K562 (cell line): ENCODE data around the gene CCDC15. TPM values are rescaled to one million over a fixed set of nuclear protein-coding genes. Genes with fewer than 3 reads are reported as not detected.

Experiments used
- ATAC-seq: fragments of 200-7000 bp; cut with Tn5 transposase; 3 replicates; pipeline ENCODE4 v1.9.1; 2020; ENCODE audit warnings: moderate library complexity
- Bru-seq: library from RNA; stranded (reverse); fragments of 400-500 nt; gene quantifications from one replicate; lab custom pipeline; 2021; lab: Mats Ljungman, UMichigan
- BruChase-seq, 2 experiments: library from RNA; stranded (reverse); fragments of 400-500 nt; gene quantifications; one replicate each; lab custom pipeline; 2021; lab: Mats Ljungman, UMichigan
- BruUV-seq: library from RNA; stranded (reverse); fragments of 400-500 nt; replicated peaks from 2 replicates; lab custom pipeline; 2021; lab: Mats Ljungman, UMichigan
- CTCF ChIA-PET: fragments of 300-600 bp; formaldehyde crosslinking; extraction: SDS; loops from one replicate; lab custom pipeline; 2021; ENCODE audit warnings: low intra/inter-chr PET ratio; lab: Yijun Ruan, JAX
- POLR2A ChIA-PET: fragments of 300-600, 350-650 bp; sonication (Branson Sonifier 250); formaldehyde crosslinking; extraction: SDS; loops from one replicate; lab custom pipeline; 2021; ENCODE audit warnings: antibody characterized with exemption, inconsistent platforms; lab: Yijun Ruan, JAX
- DNase-seq, 4 experiments: peaks; one replicate each; pipeline versions ENCODE4 v3.0.0 to v3.0.0-alpha.2; 2011 to 2018; ENCODE audit warnings: low spot score in 3 of 4, mixed read lengths in 3 of 4; ENCODE audit errors: extremely low read depth in 1 of 4
- FAIRE-seq: peaks from 2 replicates; lab custom pipeline; 2011; peaks lifted over from hg19 to GRCh38; lab: Jason Lieb, UNC
- H2AFZ ChIP-seq: 2 replicates; pipeline ENCODE4 v1.6.0; 2011; ENCODE audit warnings: low read depth, low read length, control low read depth, inconsistent platforms
- H3K27ac ChIP-seq: fragments of 200-600 bp; 3 replicates; pipeline ENCODE4 v1.8.0; 2011; ENCODE audit warnings: low read depth, mild to moderate bottlenecking, control low read depth, inconsistent platforms, low read length, moderate library complexity, mixed read lengths; ENCODE audit errors: extremely low read depth
- H3K27me3 ChIP-seq, 2 experiments: fragments of 300-600 bp in 1 of 2; 2 replicates in 1 of 2; 3 replicates in 1 of 2; pipeline versions ENCODE4 v1.6.0 to v1.8.0; 2011; ENCODE audit warnings: inconsistent platforms in 2 of 2, low read length in 2 of 2, mild to moderate bottlenecking in 1 of 2, mixed read lengths in 1 of 2, moderate library complexity in 1 of 2; ENCODE audit not compliant: control insufficient read depth in 2 of 2, insufficient read depth in 2 of 2
- H3K36me3 ChIP-seq: fragments of 300-600 bp; 3 replicates; pipeline ENCODE4 v1.8.0; 2011; ENCODE audit warnings: mild to moderate bottlenecking, low read length, inconsistent platforms; ENCODE audit not compliant: control insufficient read depth, insufficient read depth
- H3K4me1 ChIP-seq, 2 experiments: fragments of 200-600 bp in 1 of 2; replicated peaks in 1 of 2; 2 replicates in 1 of 2; 3 replicates in 1 of 2; pipeline versions ENCODE4 v1.5.1 to v1.8.0; 2011; ENCODE audit warnings: inconsistent platforms in 2 of 2, low read length in 2 of 2, mild to moderate bottlenecking in 1 of 2, mixed read lengths in 1 of 2, moderate library complexity in 1 of 2; ENCODE audit not compliant: control insufficient read depth in 2 of 2, insufficient read depth in 2 of 2
- H3K4me2 ChIP-seq: 2 replicates; pipeline ENCODE4 v1.6.1; 2011; ENCODE audit warnings: low read length, control low read depth, inconsistent platforms, mixed read lengths; ENCODE audit not compliant: insufficient read depth
- H3K4me3 ChIP-seq: fragments of 200-600 bp; sonication (generic), shearing (Covaris generic); 2 replicates; pipeline ENCODE4 v1.5.1; 2016; ENCODE audit warnings: control low read depth, inconsistent platforms
- H3K79me2 ChIP-seq: fragments of 200-600 bp; 3 replicates; pipeline ENCODE4 v1.8.0; 2011; ENCODE audit warnings: low read length, inconsistent platforms; ENCODE audit not compliant: control insufficient read depth, insufficient read depth
- H3K9ac ChIP-seq, 2 experiments: 2 replicates each; pipeline versions ENCODE4 v1.6.0 to v1.6.1; 2011; ENCODE audit warnings: low read depth in 2 of 2, low read length in 2 of 2, control low read depth in 1 of 2, inconsistent platforms in 1 of 2, mild to moderate bottlenecking in 1 of 2, mixed read lengths in 1 of 2; ENCODE audit not compliant: insufficient read depth in 1 of 2
- H3K9me1 ChIP-seq: one replicate; pipeline ENCODE4 v1.6.0; 2011; ENCODE audit warnings: inconsistent platforms, mild to moderate bottlenecking, low read length, moderate library complexity; ENCODE audit not compliant: control insufficient read depth, insufficient read depth
- H3K9me3 ChIP-seq: replicated peaks from 2 replicates; pipeline ENCODE4 v1.5.1; 2011; ENCODE audit warnings: low read depth, low read length, inconsistent platforms; ENCODE audit not compliant: control insufficient read depth, insufficient read depth
- H4K20me1 ChIP-seq: replicated peaks from 2 replicates; pipeline ENCODE4 v1.6.1; 2011; ENCODE audit warnings: low read length, inconsistent platforms, mixed read lengths; ENCODE audit not compliant: control insufficient read depth, insufficient read depth
- BCL6 ChIP-seq: fragments of 250-450 bp; sonication (Bioruptor Pico); IDR thresholded peaks from 2 replicates; pipeline ENCODE4 v1.4.0; 2020
- GATAD2B ChIP-seq: fragments of 450-650 bp; IDR thresholded peaks from 2 replicates; pipeline ENCODE4 v1.6.1; 2017; ENCODE audit warnings: mild to moderate bottlenecking, borderline replicate concordance
- HEY1 ChIP-seq: fragments of 250-450 bp; sonication (Bioruptor Pico); IDR thresholded peaks from 2 replicates; pipeline ENCODE4 v1.5.0; 2020; ENCODE audit warnings: mild to moderate bottlenecking, moderate library complexity, borderline replicate concordance
- HNRNPL ChIP-seq: fragments of 200-400 bp; formaldehyde crosslinking; IDR thresholded peaks from 2 replicates; pipeline ENCODE4 v1.6.1; 2017; ENCODE audit warnings: low read depth, mild to moderate bottlenecking, low read length
- KLF16 ChIP-seq: IDR thresholded peaks from 2 replicates; pipeline ENCODE4 v1.6.1; 2016; ENCODE audit warnings: antibody characterized with exemption
- PCBP2 ChIP-seq: fragments of 200-400 bp; formaldehyde crosslinking; IDR thresholded peaks from 2 replicates; pipeline ENCODE4 v1.6.1; 2018; ENCODE audit warnings: low read length, low read depth, mild to moderate bottlenecking, moderate library complexity; ENCODE audit not compliant: poor library complexity, severe bottlenecking
- POU5F1 ChIP-seq: fragments of 150-350 bp; IDR thresholded peaks from 2 replicates; pipeline ENCODE4 v1.6.1; 2014; ENCODE audit warnings: borderline replicate concordance, low read length, low read depth, mild to moderate bottlenecking; ENCODE audit not compliant: partially characterized antibody
- ZNF583 ChIP-seq: fragments of 250-450 bp; sonication (Bioruptor Pico); IDR thresholded peaks from 2 replicates; pipeline ENCODE4 v1.4.0; 2020
- WGBS: fragments of 100-300 bp; shearing (Covaris generic); methylation state at CpG from one replicate; pipeline ENCODE4 v1.1.6; 2016; ENCODE audit warnings: low coverage, mixed read lengths; ENCODE audit not compliant: insufficient coverage; ENCODE audit errors: missing lambda C conversion rate; 5-methylcytosine and 5-hydroxymethylcytosine counted together
- in situ Hi-C: fragments of 300-500 bp; cut with MboI; formaldehyde crosslinking; loops from 4 replicates; pipeline ENCODE4 v1.15.0; 2018; ENCODE audit warnings: inconsistent platforms, mixed read lengths
- intact Hi-C: fragments of 100-400 bp; cut with micrococcal nuclease; formaldehyde crosslinking; loops from 2 replicates; pipeline ENCODE4 v1.14.2; 2022
- long read RNA-seq, 3 experiments: library from polyadenylated mRNA in 2 of 3; library from RNA in 1 of 3; unstranded in 2 of 3; stranded (forward) in 1 of 3; transcript quantifications; one replicate each; pipeline ENCODE4 v2.0.0, GENCODE V29; 2019 to 2022
- polyA minus RNA-seq, 3 experiments: library from RNA; depleted of rRNA, polyadenylated mRNA; stranded (reverse); fragments of >200 nt; gene quantifications; 2 replicates each; pipeline ENCODE4 v1.2.3, GENCODE V29; 2011
- polyA plus RNA-seq, 8 experiments: library from polyadenylated mRNA; depleted of rRNA in 4 of 8; stranded (reverse) in 5 of 8; unstranded in 3 of 8; fragments of >200 nt; fragmentation: Nextera tagmentation in 2 of 8; fragmentation: Illumina TruSeq in 1 of 8; extraction: Ambion mirVana in 2 of 8; extraction: Trizol in 1 of 8; gene quantifications; 2 replicates each; pipeline versions ENCODE4 v1.2.1 to v1.2.3, GENCODE V29; 2011 to 2014; ENCODE audit warnings: inconsistent platforms in 1 of 8, missing spikeins in 1 of 8
- total RNA-seq, 7 experiments: library from RNA; depleted of rRNA in 6 of 7; stranded (reverse); fragments of >200 nt in 6 of 7; fragmentation: Illumina TruSeq in 2 of 7; extraction: Trizol in 2 of 7; gene quantifications; 2 replicates each; pipeline versions ENCODE4 v1.2.1 to v1.2.3, GENCODE V29; 2011 to 2021; ENCODE audit warnings: low replicate concordance in 1 of 7
- TF ChIP-seq, protein P1 (sequence below): sonication (generic); formaldehyde crosslinking; IDR thresholded peaks from 2 replicates; pipeline ENCODE4 v1.8.1; 2023; ENCODE audit warnings: missing genetic modification reagents, mild to moderate bottlenecking, borderline replicate concordance
- TF ChIP-seq, protein P2 (sequence below): fragments of 450-650 bp; IDR thresholded peaks from 2 replicates; pipeline ENCODE4 v1.6.1; 2016

CCDC15 gene
- total RNA-seq (2011; cell fraction: chromatin; rRNA removed; ENCODE audit: low replicate concordance), result 6.2 and 22.3 TPM in 2 replicates
- total RNA-seq (2011; cell fraction: nucleolus; rRNA removed), result 3.3 and 5.3 TPM in 2 replicates
- 7.5 and 10.8 TPM in 2 replicates for total RNA-seq (2011; cell fraction: nucleoplasm; rRNA removed)
- total RNA-seq (2014; rRNA removed) (3.9 and 4.4 TPM in 2 replicates), total RNA-seq (2014; rRNA removed; fragmentation: Illumina TruSeq; extraction: Trizol) (6.8 and 7.9 TPM in 2 replicates), total RNA-seq (2015; rRNA removed; fragmentation: Illumina TruSeq; extraction: Trizol) (8.4 and 9.2 TPM in 2 replicates), total RNA-seq (2021) (3.5 and 3.8 TPM in 2 replicates), polyA plus RNA-seq (2011; rRNA removed) (2.3 and 5.7 TPM in 2 replicates), polyA plus RNA-seq (2014; fragmentation: Illumina TruSeq; extraction: Trizol) (5.0 and 5.6 TPM in 2 replicates), polyA plus RNA-seq (2014; fragmentation: Nextera tagmentation; extraction: Ambion mirVana) (1 to 10 TPM; 1.9 to 3.7 TPM), polyA plus RNA-seq (2014; rRNA removed) (3.1 and 4.3 TPM in 2 replicates), polyA minus RNA-seq (2011; rRNA and poly(A)+ RNA removed) (5.1 and 6.1 TPM in 2 replicates), Bru-seq, nascent RNA (percentile 60 among the genes with signal in this experiment), BruChase-seq, experiment 1, labeled RNA remaining after a 2-hour chase (percentile 64 among the genes with signal in this experiment), BruChase-seq, experiment 2, labeled RNA remaining after a 6-hour chase (percentile 63 among the genes with signal in this experiment)
- polyA plus RNA-seq (2011; cell fraction: cytosol; rRNA removed), result 0.78 and 1.4 TPM in 2 replicates
- 2.7 and 4.5 TPM in 2 replicates for polyA plus RNA-seq (2011; cell fraction: nucleus; rRNA removed)
- 2.7 and 5.3 TPM in 2 replicates for polyA plus RNA-seq (2012)
- polyA minus RNA-seq (2011; cell fraction: cytosol; rRNA and poly(A)+ RNA removed), result 0.91 and 2.6 TPM in 2 replicates
- 8.8 and 10.2 TPM in 2 replicates for polyA minus RNA-seq (2011; cell fraction: nucleus; rRNA and poly(A)+ RNA removed)
- long read RNA-seq, experiment 1, partial matches to known transcripts, result 7 of 12 reads
- long read RNA-seq, experiment 1, other reads (novel, unspliced or antisense), result 5 of 12 reads
- long read RNA-seq, experiment 2, partial matches to known transcripts, result 1 of 2 reads
- long read RNA-seq, experiment 2, other reads (novel, unspliced or antisense), result 1 of 2 reads
- long read RNA-seq, experiment 3, partial matches to known transcripts, result 3 of 3 reads
- long read RNA-seq, experiment 3, other reads (novel, unspliced or antisense), result 0 of 3 reads

DNA sequence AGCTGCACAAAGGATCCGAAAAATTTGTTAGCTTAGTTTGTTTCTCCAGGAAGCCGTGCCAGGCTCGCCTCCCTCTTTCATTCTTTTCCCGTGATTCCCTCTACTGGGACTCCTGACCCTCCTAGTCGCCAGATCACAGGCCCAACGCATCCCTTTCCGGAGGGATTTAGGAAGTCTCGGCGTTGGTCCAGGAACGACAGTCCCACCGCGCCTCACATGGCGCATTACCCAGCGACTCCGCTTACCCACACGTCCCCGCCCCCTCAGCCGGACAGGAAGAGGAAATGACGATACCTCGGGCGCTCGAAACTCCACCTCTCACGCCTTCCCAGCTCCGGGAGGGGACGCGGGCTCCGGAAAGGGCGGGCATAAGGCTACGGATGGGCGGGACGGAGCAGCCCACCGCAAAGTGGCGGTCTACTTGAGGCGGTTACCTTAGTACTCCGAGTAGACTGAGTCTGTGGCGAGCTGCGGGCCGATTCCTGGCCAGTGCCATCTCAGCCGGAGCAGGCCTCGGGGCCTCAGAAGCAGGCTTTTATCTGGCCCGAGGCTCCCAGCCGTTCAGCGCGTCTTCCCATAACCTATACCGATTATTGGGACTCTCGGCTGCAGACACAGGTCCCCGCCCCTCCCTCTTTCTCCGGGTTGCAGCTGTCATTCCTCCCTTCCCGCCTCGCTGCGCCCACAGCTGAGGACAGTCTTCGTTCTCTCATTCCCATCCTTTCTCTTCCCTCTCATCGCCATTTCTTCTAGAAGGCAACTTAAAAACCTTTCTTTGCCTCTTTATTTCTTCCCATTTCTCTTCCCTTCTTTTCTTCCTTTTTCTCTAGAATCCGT is at the start of gene CCDC15:
CCDC15 (plus strand) TSS at position 450 of the 837 bp plus-strand sequence. CDS start 531 bp downstream, outside the sequence.
- intact Hi-C loops (no loop called here), in situ Hi-C loops (loop anchor here (25.0 kb wide), 2 partner anchors 383 to 933 kb away; partner anchors contain the start of gene HYLS1)
- H3K9me3 ChIP-seq, result no peaks in the 10 kb centered on the region
- H2AFZ ChIP-seq, result peak within 1 kb of the TSS; percentile 93
- BruUV-seq, result no TSS peak
- no peaks in the 10 kb centered on the region for H3K79me2 ChIP-seq
- H3K36me3 ChIP-seq, result no peaks in the 10 kb centered on the region
- CTCF ChIA-PET, result interaction anchor here (0.6 kb wide), 1 partner anchor 115 kb away, joined by 3 read pairs; no protein-coding TSS in a partner anchor
- H3K9ac ChIP-seq, result peak within 1 kb of the TSS; percentile 73 to 93
- peak within 1 kb of the TSS; percentile 47 for H3K4me3 ChIP-seq
- H3K27ac ChIP-seq, result peak within 1 kb of the TSS; percentile 81
- POLR2A ChIA-PET, result interaction anchor here (0.5 to 1.3 kb wide), 7 partner anchors 10 to 389 kb away, joined by 3 to 4 read pairs (median 3); partner anchors contain the start of gene MSANTD2
- no peaks in the 10 kb centered on the region for H4K20me1 ChIP-seq
- DNase-seq (peak; percentile 90 to 98 (median 92)), FAIRE-seq (peak; percentile 95), ATAC-seq (peak; percentile 100)
- peak within 1 kb of the TSS; percentile 77 for H3K4me2 ChIP-seq
- WGBS, result under 1% methylated on average over 50 of the region's 54 CpGs
- H3K9me1 ChIP-seq, result no peaks in the 10 kb centered on the region
- peaks cover 5 to 7% of the 10 kb centered on the region in 2 experiments; a peak in 3 of 5 replicates for H3K4me1 ChIP-seq
- peaks cover 0 to 4% of the 10 kb centered on the region in 2 experiments; a peak in 2 of 5 replicates for H3K27me3 ChIP-seq
- TF ChIP-seq ZNF583 (no peak), GATAD2B (no peak), HEY1 (CRISPR knock-in tag) (no peak), HNRNPL (no peak), BCL6 (no peak), PCBP2 (no peak), POU5F1 (no peak), KLF16 (no peak)
- TF ChIP-seq, protein P1, sequence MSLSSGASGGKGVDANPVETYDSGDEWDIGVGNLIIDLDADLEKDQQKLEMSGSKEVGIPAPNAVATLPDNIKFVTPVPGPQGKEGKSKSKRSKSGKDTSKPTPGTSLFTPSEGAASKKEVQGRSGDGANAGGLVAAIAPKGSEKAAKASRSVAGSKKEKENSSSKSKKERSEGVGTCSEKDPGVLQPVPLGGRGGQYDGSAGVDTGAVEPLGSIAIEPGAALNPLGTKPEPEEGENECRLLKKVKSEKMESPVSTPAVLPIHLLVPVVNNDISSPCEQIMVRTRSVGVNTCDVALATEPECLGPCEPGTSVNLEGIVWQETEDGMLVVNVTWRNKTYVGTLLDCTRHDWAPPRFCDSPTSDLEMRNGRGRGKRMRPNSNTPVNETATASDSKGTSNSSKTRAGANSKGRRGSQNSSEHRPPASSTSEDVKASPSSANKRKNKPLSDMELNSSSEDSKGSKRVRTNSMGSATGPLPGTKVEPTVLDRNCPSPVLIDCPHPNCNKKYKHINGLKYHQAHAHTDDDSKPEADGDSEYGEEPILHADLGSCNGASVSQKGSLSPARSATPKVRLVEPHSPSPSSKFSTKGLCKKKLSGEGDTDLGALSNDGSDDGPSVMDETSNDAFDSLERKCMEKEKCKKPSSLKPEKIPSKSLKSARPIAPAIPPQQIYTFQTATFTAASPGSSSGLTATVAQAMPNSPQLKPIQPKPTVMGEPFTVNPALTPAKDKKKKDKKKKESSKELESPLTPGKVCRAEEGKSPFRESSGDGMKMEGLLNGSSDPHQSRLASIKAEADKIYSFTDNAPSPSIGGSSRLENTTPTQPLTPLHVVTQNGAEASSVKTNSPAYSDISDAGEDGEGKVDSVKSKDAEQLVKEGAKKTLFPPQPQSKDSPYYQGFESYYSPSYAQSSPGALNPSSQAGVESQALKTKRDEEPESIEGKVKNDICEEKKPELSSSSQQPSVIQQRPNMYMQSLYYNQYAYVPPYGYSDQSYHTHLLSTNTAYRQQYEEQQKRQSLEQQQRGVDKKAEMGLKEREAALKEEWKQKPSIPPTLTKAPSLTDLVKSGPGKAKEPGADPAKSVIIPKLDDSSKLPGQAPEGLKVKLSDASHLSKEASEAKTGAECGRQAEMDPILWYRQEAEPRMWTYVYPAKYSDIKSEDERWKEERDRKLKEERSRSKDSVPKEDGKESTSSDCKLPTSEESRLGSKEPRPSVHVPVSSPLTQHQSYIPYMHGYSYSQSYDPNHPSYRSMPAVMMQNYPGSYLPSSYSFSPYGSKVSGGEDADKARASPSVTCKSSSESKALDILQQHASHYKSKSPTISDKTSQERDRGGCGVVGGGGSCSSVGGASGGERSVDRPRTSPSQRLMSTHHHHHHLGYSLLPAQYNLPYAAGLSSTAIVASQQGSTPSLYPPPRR (CRISPR knock-in tag), result no peak
- TF ChIP-seq, protein P2, sequence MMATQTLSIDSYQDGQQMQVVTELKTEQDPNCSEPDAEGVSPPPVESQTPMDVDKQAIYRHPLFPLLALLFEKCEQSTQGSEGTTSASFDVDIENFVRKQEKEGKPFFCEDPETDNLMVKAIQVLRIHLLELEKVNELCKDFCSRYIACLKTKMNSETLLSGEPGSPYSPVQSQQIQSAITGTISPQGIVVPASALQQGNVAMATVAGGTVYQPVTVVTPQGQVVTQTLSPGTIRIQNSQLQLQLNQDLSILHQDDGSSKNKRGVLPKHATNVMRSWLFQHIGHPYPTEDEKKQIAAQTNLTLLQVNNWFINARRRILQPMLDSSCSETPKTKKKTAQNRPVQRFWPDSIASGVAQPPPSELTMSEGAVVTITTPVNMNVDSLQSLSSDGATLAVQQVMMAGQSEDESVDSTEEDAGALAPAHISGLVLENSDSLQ, result peak; percentile 83
